Neuronal stem cell (in vitro differentiated cells): ENCODE data around the gene CRK.

Experiments
- DNase-seq: peaks from one replicate; pipeline ENCODE4 v3.0.0-alpha.2; 2013; ENCODE audit warnings: low spot score
- H2AFZ ChIP-seq: one replicate; pipeline ENCODE4 v1.6.1; 2013; ENCODE audit warnings: mild to moderate bottlenecking, low read length, inconsistent platforms
- H2AK5ac ChIP-seq: 2 replicates; pipeline ENCODE4 v1.6.1; 2013; ENCODE audit warnings: low read depth, mild to moderate bottlenecking, inconsistent platforms, low read length, moderate library complexity, mixed read lengths
- H2BK120ac ChIP-seq: 2 replicates; pipeline ENCODE4 v1.6.1; 2013; ENCODE audit warnings: low read depth, mild to moderate bottlenecking, inconsistent platforms, low read length, moderate library complexity, mixed read lengths
- H2BK12ac ChIP-seq: one replicate; pipeline ENCODE4 v1.6.1; 2013; ENCODE audit warnings: low read length, inconsistent platforms
- H2BK15ac ChIP-seq: 2 replicates; pipeline ENCODE4 v1.6.1; 2013; ENCODE audit warnings: mild to moderate bottlenecking, low read length, inconsistent platforms, mixed read lengths
- H2BK5ac ChIP-seq: one replicate; pipeline ENCODE4 v1.6.1; 2013; ENCODE audit warnings: inconsistent platforms, mild to moderate bottlenecking, low read length, moderate library complexity
- H3K14ac ChIP-seq: one replicate; pipeline ENCODE4 v1.6.1; 2013; ENCODE audit warnings: low read length, inconsistent platforms
- H3K18ac ChIP-seq: 2 replicates; pipeline ENCODE4 v1.6.1; 2013; ENCODE audit warnings: low read length, inconsistent platforms
- H3K23ac ChIP-seq: 2 replicates; pipeline ENCODE4 v1.6.1; 2013; ENCODE audit warnings: low read depth, mild to moderate bottlenecking, mixed read lengths, low read length, inconsistent platforms; ENCODE audit not compliant: poor library complexity
- H3K27ac ChIP-seq: replicated peaks from 3 replicates; pipeline ENCODE4 v1.5.1; 2013; ENCODE audit warnings: low read length, inconsistent platforms
- H3K27me3 ChIP-seq, 3 experiments: 2 replicates each; pipeline ENCODE4 v1.6.1; 2013; ENCODE audit warnings: low read length in 3 of 3, mild to moderate bottlenecking in 2 of 3, inconsistent platforms in 1 of 3, low read depth in 1 of 3, mixed read lengths in 1 of 3, moderate library complexity in 1 of 3; ENCODE audit not compliant: control insufficient read depth in 3 of 3, insufficient read depth in 3 of 3
- H3K36me3 ChIP-seq, 2 donors: replicated peaks in 1 of 2; 2 replicates each; pipeline ENCODE4 v1.6.1; 2013; ENCODE audit warnings: low read length in 2 of 2; ENCODE audit not compliant: control insufficient read depth in 2 of 2, insufficient read depth in 2 of 2
- H3K4ac ChIP-seq: 2 replicates; pipeline ENCODE4 v1.6.1; 2013; ENCODE audit warnings: inconsistent platforms, mild to moderate bottlenecking, low read length, moderate library complexity
- H3K4me1 ChIP-seq, 2 donors: 1 replicate in 1 of 2; 2 replicates in 1 of 2; pipeline ENCODE4 v1.6.1; 2013; ENCODE audit warnings: low read length in 2 of 2, low read depth in 1 of 2; ENCODE audit not compliant: control insufficient read depth in 2 of 2, insufficient read depth in 1 of 2
- H3K4me2 ChIP-seq: one replicate; pipeline ENCODE4 v1.6.1; 2013; ENCODE audit warnings: mild to moderate bottlenecking, low read length, inconsistent platforms; ENCODE audit not compliant: insufficient read depth, poor library complexity, severe bottlenecking
- H3K4me3 ChIP-seq, 2 donors: 2 replicates each; pipeline ENCODE4 v1.5.1; 2013; ENCODE audit warnings: low read length in 2 of 2, mild to moderate bottlenecking in 2 of 2, inconsistent platforms in 1 of 2, moderate library complexity in 1 of 2
- H3K79me1 ChIP-seq: one replicate; pipeline ENCODE4 v1.6.1; 2013; ENCODE audit warnings: low read depth, mild to moderate bottlenecking, inconsistent platforms, low read length, moderate library complexity
- H3K9ac ChIP-seq: one replicate; pipeline ENCODE4 v1.6.1; 2013; ENCODE audit warnings: mild to moderate bottlenecking, low read depth, low read length, inconsistent platforms; ENCODE audit not compliant: poor library complexity
- H3K9me3 ChIP-seq, 2 donors: replicated peaks in 1 of 2; 2 replicates each; pipeline versions ENCODE3 to v1.6.1; 2013; ENCODE audit warnings: low read length in 2 of 2, mild to moderate bottlenecking in 2 of 2, inconsistent platforms in 1 of 2, low read depth in 1 of 2, mixed read lengths in 1 of 2, moderate library complexity in 1 of 2; ENCODE audit not compliant: control insufficient read depth in 2 of 2, insufficient read depth in 1 of 2
- H4K8ac ChIP-seq: one replicate; pipeline ENCODE4 v1.6.1; 2013; ENCODE audit warnings: low read depth, mild to moderate bottlenecking, inconsistent platforms, low read length, moderate library complexity
- H4K91ac ChIP-seq: one replicate; pipeline ENCODE4 v1.6.1; 2013; ENCODE audit warnings: low read length, low read depth, mild to moderate bottlenecking, inconsistent platforms; ENCODE audit not compliant: poor library complexity
- WGBS, 2 donors: extraction: QIAGEN DNeasy Blood & Tissue Kit; methylation state at CpG; one replicate each; pipeline ENCODE4 v1.1.7; 2013; ENCODE audit warnings: missing lambda C conversion rate in 2 of 2, mixed read lengths in 1 of 2; ENCODE audit not compliant: insufficient read length in 2 of 2, insufficient replicate concordance in 1 of 2; ENCODE audit errors: extremely low coverage in 2 of 2; 5-methylcytosine and 5-hydroxymethylcytosine counted together

The CRK gene

DNA sequence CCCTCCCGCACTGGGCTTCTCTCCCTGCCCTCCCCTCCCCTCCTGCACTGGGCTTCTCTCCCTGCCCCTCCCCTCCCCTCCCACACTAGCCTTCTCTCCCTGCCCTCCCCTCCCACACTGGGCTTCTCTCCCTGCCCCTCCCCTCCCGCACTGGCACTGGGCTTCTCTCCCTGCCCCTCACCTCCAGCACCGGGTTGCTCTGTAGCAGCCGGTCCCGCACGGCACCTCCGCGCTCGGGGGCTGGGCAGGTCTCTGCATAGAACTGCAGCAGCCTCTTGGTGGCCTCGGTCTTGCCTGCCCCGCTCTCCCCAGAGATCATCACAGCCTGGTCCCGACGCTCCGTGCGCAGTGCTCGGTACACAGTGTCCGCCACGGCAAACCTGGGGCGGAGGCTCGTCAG is 26.6 kb upstream of the CRK start:
- Histone ChIP-seq H2AK5ac (peak overlapping the region; percentile 90), H3K23ac (no peak overlapping the region), H2BK15ac (no peak overlapping the region), H3K4me2 (no peak overlapping the region), H2AFZ (no peak overlapping the region), H2BK12ac (no peak overlapping the region), H3K36me3 (peaks cover 36 to 40% of the 10 kb centered on the region in 2 donors), H3K4ac (no peak overlapping the region), H3K4me1 (peaks cover 4 to 15% of the 10 kb centered on the region in 2 donors), H2BK120ac (no peak overlapping the region), H3K79me1 (peaks cover 12% of the 10 kb centered on the region), H3K9me3 (peaks cover 0 to 5% of the 10 kb centered on the region in 2 donors), H3K18ac (peak overlapping the region; percentile 65), H2BK5ac (peak overlapping the region; percentile 48), H4K8ac (no peak overlapping the region), H4K91ac (no peak overlapping the region), H3K27me3 (no peaks in the 10 kb centered on the region), H3K14ac (no peak overlapping the region), H3K9ac (no peak overlapping the region), H3K4me3 (no peak overlapping the region), H3K27ac (peak overlapping the region; percentile 59)
- no CpG with 5 or more reads among the region's 20 CpGs for WGBS, 2 donors
- no peak for DNase-seq

DNA sequence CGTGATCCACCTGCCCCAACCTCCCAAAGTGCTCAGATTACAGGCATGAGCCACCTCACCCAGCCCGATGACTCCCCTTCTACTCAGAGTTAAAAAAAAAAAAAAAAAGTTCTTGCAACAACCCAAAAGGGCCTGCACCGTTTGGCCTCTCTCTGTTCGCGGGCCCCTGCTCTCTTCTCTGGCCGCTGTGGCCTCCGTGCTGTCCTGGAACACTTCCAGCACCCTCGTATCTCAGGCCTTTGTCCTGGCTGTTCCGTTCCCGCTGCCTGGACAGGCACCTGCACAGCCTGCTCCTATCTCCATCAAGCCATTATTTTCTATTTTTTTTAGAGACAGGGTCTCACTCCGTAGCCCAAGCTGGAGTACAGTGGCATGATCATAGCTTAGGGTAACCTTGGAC is 25.7 kb upstream of the CRK start:
- H2AK5ac ChIP-seq = no peak overlapping the region
- peaks cover 43 to 46% of the 10 kb centered on the region in 2 donors for H3K36me3 ChIP-seq
- peaks cover 0 to 2% of the 10 kb centered on the region in 2 donors for H3K9me3 ChIP-seq
- H2BK5ac ChIP-seq = no peak overlapping the region
- H2AFZ ChIP-seq = no peak overlapping the region
- no peak overlapping the region for H3K14ac ChIP-seq
- no peak for DNase-seq
- H3K4me2 ChIP-seq = no peak overlapping the region
- H2BK15ac ChIP-seq = no peak overlapping the region
- H3K4me1 ChIP-seq = peaks cover 2 to 14% of the 10 kb centered on the region in 2 donors
- no peak overlapping the region for H3K18ac ChIP-seq
- no peak overlapping the region for H2BK12ac ChIP-seq
- no peak overlapping the region for H4K91ac ChIP-seq
- peaks cover 12% of the 10 kb centered on the region for H3K79me1 ChIP-seq
- no peaks in the 10 kb centered on the region for H3K27me3 ChIP-seq
- no peak overlapping the region for H3K4ac ChIP-seq
- no peak overlapping the region for H3K27ac ChIP-seq
- H2BK120ac ChIP-seq = no peak overlapping the region
- H3K23ac ChIP-seq = no peak overlapping the region
- no peak overlapping the region for H4K8ac ChIP-seq
- no CpG with 5 or more reads among the region's 11 CpGs for WGBS, 2 donors
- H3K9ac ChIP-seq = no peak overlapping the region
- H3K4me3 ChIP-seq = no peak overlapping the region

DNA sequence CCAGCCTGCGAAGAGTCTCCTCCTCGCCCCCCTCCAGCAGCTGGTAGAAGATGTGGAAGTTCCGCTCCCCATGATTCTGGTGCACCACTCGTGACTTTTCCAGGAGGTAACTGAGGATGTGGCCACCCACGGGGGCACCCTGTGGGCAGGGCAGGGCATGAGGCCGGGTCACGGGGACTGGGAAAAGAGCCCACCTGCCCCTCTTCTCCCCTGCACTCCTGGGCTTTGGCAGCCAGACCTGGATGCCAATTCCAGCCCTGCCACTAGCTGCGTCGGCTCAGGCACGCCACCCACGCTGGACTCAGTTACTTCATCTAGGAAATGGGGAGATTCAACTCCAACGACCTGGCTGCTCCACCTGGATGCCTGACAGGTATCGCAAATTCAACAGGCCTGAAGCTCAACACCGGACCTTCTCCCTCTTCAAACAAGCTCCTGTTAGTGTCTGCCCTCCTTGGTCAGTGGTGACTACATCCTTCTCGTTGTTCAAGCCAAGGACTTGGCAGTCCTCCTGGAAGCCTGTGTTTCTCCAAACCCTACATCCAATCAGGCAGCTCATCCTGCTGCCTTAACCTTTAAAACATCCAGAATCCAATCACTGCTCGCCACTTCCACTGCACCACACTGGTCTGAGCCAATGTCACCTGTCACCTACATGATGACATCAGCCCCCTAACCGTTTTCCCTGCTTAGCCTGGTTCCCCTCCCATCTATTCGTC is 24.9 kb upstream of the CRK start:
- H3K27me3 ChIP-seq = no peaks in the 10 kb centered on the region
- no peak overlapping the region for H3K4me3 ChIP-seq
- no peak overlapping the region for H2BK120ac ChIP-seq
- no peak overlapping the region for H4K91ac ChIP-seq
- no peak overlapping the region for H2AFZ ChIP-seq
- H2BK15ac ChIP-seq = no peak overlapping the region
- no peak overlapping the region for H2BK12ac ChIP-seq
- H3K9ac ChIP-seq = no peak overlapping the region
- WGBS, 2 donors = no CpG with 5 or more reads among the region's 18 CpGs
- DNase-seq = no peak
- no peak overlapping the region for H4K8ac ChIP-seq
- H3K9me3 ChIP-seq = no peaks in the 10 kb centered on the region
- H3K4ac ChIP-seq = no peak overlapping the region
- H3K18ac ChIP-seq = no peak overlapping the region
- H3K36me3 ChIP-seq = peaks cover 46 to 48% of the 10 kb centered on the region in 2 donors
- H2AK5ac ChIP-seq = no peak overlapping the region
- no peak overlapping the region for H2BK5ac ChIP-seq
- no peak overlapping the region for H3K23ac ChIP-seq
- no peak overlapping the region for H3K4me2 ChIP-seq
- H3K4me1 ChIP-seq = peaks cover 2 to 14% of the 10 kb centered on the region in 2 donors
- peaks cover 12% of the 10 kb centered on the region for H3K79me1 ChIP-seq
- H3K14ac ChIP-seq = no peak overlapping the region
- no peak overlapping the region for H3K27ac ChIP-seq

DNA sequence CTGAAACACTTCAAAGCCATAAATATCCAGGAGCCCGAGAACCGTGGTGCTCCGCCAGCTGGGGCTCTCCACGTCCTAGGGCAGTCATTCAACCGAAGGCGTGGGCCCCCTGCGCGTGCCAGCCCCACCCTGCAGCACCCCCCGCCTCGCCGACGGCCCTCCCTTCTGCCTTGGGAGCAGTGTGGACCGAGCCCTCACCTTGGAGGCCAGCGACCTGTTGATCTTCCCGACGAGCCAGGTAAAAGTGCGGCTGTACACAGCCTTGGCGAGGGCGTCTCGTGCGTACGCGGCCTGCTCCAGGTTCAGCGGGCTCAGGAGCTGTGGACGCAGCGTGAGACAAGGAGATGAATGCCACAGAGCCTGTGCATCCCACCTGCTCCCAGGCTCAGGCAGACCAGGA is 22.4 kb upstream of the CRK start:
- DNase-seq = no peak
- H3K4me3 ChIP-seq = no peak overlapping the region
- no peak overlapping the region for H2BK120ac ChIP-seq
- H3K23ac ChIP-seq = peak overlapping the region; percentile 55
- H3K4me2 ChIP-seq = no peak overlapping the region
- no peak overlapping the region for H3K14ac ChIP-seq
- H3K4ac ChIP-seq = no peak overlapping the region
- H3K4me1 ChIP-seq = peaks cover 0 to 4% of the 10 kb centered on the region in 2 donors
- no peak overlapping the region for H3K18ac ChIP-seq
- no peak overlapping the region for H2BK15ac ChIP-seq
- no peak overlapping the region for H2AFZ ChIP-seq
- no CpG with 5 or more reads among the region's 26 CpGs for WGBS, 2 donors
- H3K9ac ChIP-seq = no peak overlapping the region
- no peaks in the 10 kb centered on the region for H3K27me3 ChIP-seq
- peaks cover 47 to 55% of the 10 kb centered on the region in 2 donors for H3K36me3 ChIP-seq
- no peak overlapping the region for H3K27ac ChIP-seq
- peaks cover 10% of the 10 kb centered on the region for H3K79me1 ChIP-seq
- no peak overlapping the region for H2AK5ac ChIP-seq
- no peak overlapping the region for H2BK5ac ChIP-seq
- no peak overlapping the region for H4K91ac ChIP-seq
- H4K8ac ChIP-seq = no peak overlapping the region
- no peak overlapping the region for H2BK12ac ChIP-seq
- no peaks in the 10 kb centered on the region for H3K9me3 ChIP-seq
